Adrenal gland (tissue), 12 donors: Measurements from ENCODE around the gene LZTR1. TPM values are rescaled to one million over a fixed set of nuclear protein-coding genes. Genes with fewer than 3 reads are reported as not detected.

Experiments used
- DNase-seq, 7 donors: peaks; one replicate each; pipeline ENCODE4 v3.0.0-alpha.2; 2019 to 2020
- H3K27ac ChIP-seq, 5 donors: fragments of 200-600 bp; sonication (generic) in 4 of 5; 1 replicate in 3 of 5; 2 replicates in 2 of 5; pipeline versions ENCODE4 v1.5.1 to v1.8.0; 2016 to 2020; ENCODE audit warnings: mild to moderate bottlenecking in 1 of 5
- H3K27me3 ChIP-seq: fragments of 200-600 bp; 2 replicates; pipeline ENCODE4 v1.8.0; 2021
- H3K36me3 ChIP-seq, 2 donors: fragments of 200-600 bp; replicated peaks in 1 of 2; 1 replicate in 1 of 2; 2 replicates in 1 of 2; pipeline versions ENCODE4 v1.5.1 to v1.8.0; 2018 to 2022
- H3K4me1 ChIP-seq, 2 donors: fragments of 200-600 bp; replicated peaks in 1 of 2; 1 replicate in 1 of 2; 2 replicates in 1 of 2; pipeline versions ENCODE4 v1.5.1 to v1.8.0; 2018 to 2021
- H3K4me3 ChIP-seq, 4 donors: fragments of 200-600 bp; sonication (generic) in 3 of 4; one replicate each; pipeline ENCODE4 v1.5.1; 2016 to 2018
- H3K9me3 ChIP-seq, 3 donors: fragments of 200-600 bp; sonication (generic) in 1 of 3; replicated peaks in 1 of 3; 1 replicate in 2 of 3; 2 replicates in 1 of 3; pipeline versions ENCODE4 v1.5.1 to v1.8.0; 2016 to 2021
- POLR2A ChIP-seq, 2 donors: fragments of 450-650 bp; IDR thresholded peaks; one replicate each; pipeline ENCODE4 v1.6.1; 2017; ENCODE audit warnings: antibody characterized with exemption in 2 of 2, mild to moderate bottlenecking in 2 of 2, moderate library complexity in 1 of 2
- WGBS, 4 donors: extraction: QIAGEN DNeasy Blood & Tissue Kit in 2 of 4; methylation state at CpG; one replicate each; pipeline versions ENCODE4 v1.1.5 to v1.1.7; 2013 to 2017; 5-methylcytosine and 5-hydroxymethylcytosine counted together
- intact Hi-C, 2 donors: fragments of 100-400 bp; cut with DNase I; formaldehyde crosslinking; loops; one replicate each; pipeline versions ENCODE4 v1.14.1 to v1.15.0; 2022 to 2023
- polyA plus RNA-seq, 3 donors: library from polyadenylated mRNA; stranded (reverse); fragments of 200-250 nt in 2 of 3; fragments of 350-450 nt in 1 of 3; fragmentation: Illumina TruSeq in 1 of 3; extraction: RNeasy Lipid Tissue Mini Kit (QIAGEN cat#74804) in 1 of 3; gene quantifications; one replicate each; pipeline ENCODE4 v1.2.3, GENCODE V29; 2013 to 2014
- total RNA-seq, 9 donors: library from RNA; depleted of rRNA in 4 of 9; stranded (reverse); fragments of >200 nt in 4 of 9; fragments of 120-200 nt in 1 of 9; fragmentation: NEBNext Ultra II Directional in 1 of 9; extraction: Animal tissue kit (Norgen Biotek cat#: 25700) in 1 of 9; gene quantifications; one replicate each; pipeline versions ENCODE4 v1.1.0 to v1.2.4, GENCODE V29; 2013 to 2023
- TF ChIP-seq, protein P1 (sequence below), 6 experiments: fragments of 450-650 bp in 4 of 6; fragments of 200-600 bp in 2 of 6; sonication (generic) in 1 of 6; IDR thresholded peaks; 1 replicate in 5 of 6; 2 replicates in 1 of 6; pipeline versions ENCODE4 v1.5.1 to v1.8.0; 2016 to 2021; ENCODE audit warnings: antibody characterized with exemption in 6 of 6, mild to moderate bottlenecking in 2 of 6, moderate library complexity in 1 of 6
- donor health status: healthy with polysubstance abuse.
- donor health status: Bipolar disorder and iron deficiency.
- donor health status: DM: yes; HTN: yes; CAD: no.
- donor health status: DM: no; HTN: no; CAD: no.
- donor health status: DM: no; HTN: no; CAD: no.
- donor health status: DM: yes; HTN: yes; CAD: no.

Gene LZTR1
- total and polyA plus RNA-seq, 12 donors, result 32.6 to 100 (median 55.8) TPM

DNA sequence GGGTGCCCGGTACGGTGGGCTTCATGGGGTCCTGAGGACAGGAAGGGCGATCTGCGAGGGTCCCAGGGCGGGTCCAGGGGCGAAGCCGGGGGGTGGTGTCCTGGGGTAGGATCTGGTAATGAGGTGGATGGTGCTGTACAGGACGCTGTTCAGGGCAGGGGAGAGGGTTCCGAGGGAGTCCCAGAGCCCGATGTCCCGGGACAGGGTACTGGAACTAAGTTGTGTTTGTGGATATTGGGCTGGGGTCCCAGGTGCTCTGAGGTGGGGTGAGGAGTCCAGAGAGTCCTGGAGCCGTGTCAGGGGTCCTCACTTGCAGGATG, 426 bp downstream of the LZTR1 start:
- H3K27ac ChIP-seq, result peak overlapping the region in 3 of 5 donors; percentile 86 to 93 (median 90)
- WGBS, 4 donors, result 0 to 2% (median 1%) methylated on average over 7 to 12 of the region's 12 CpGs
- peak overlapping the region; percentile 21 to 75 (median 69) for H3K4me3 ChIP-seq
- DNase-seq, result no peak
- H3K36me3 ChIP-seq, result peaks cover 0 to 18% of the 10 kb centered on the region in 2 donors
- peaks cover 26 to 37% of the 10 kb centered on the region in 2 donors for H3K4me1 ChIP-seq
- intact Hi-C loops, result no loop called here
- H3K27me3 ChIP-seq, result no peaks in the 10 kb centered on the region
- peaks cover 0 to 4% (median 0%) of the 10 kb centered on the region in 3 donors for H3K9me3 ChIP-seq
- TF ChIP-seq POLR2A (IDR thresholded peaks at IDR 0.05), result no peak
- TF ChIP-seq, protein P1, sequence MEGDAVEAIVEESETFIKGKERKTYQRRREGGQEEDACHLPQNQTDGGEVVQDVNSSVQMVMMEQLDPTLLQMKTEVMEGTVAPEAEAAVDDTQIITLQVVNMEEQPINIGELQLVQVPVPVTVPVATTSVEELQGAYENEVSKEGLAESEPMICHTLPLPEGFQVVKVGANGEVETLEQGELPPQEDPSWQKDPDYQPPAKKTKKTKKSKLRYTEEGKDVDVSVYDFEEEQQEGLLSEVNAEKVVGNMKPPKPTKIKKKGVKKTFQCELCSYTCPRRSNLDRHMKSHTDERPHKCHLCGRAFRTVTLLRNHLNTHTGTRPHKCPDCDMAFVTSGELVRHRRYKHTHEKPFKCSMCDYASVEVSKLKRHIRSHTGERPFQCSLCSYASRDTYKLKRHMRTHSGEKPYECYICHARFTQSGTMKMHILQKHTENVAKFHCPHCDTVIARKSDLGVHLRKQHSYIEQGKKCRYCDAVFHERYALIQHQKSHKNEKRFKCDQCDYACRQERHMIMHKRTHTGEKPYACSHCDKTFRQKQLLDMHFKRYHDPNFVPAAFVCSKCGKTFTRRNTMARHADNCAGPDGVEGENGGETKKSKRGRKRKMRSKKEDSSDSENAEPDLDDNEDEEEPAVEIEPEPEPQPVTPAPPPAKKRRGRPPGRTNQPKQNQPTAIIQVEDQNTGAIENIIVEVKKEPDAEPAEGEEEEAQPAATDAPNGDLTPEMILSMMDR (IDR thresholded peaks at IDR 0.05), result no peak

- intact Hi-C loops, result no loop called here
- Histone ChIP-seq H3K27ac (no peak overlapping the region), H3K27me3 (no peaks in the 10 kb centered on the region), H3K36me3 (peaks cover 0 to 25% of the 10 kb centered on the region in 2 donors), H3K4me3 (peak overlapping the region in 1 of 4 donors; percentile 73), H3K9me3 (peaks cover 0 to 4% (median 0%) of the 10 kb centered on the region in 3 donors), H3K4me1 (peaks cover 26 to 37% of the 10 kb centered on the region in 2 donors)
- 59 to 72% (median 68%) methylated on average over 4 to 5 of the region's 5 CpGs for WGBS, 4 donors
- no peak for TF ChIP-seq POLR2A (IDR thresholded peaks at IDR 0.05)
- TF ChIP-seq, protein P1 (IDR thresholded peaks at IDR 0.05), result no peak
- DNase-seq, result no peak
Measured at GRCh38 chr22:20983081-20983771, 1.1 kb downstream of the LZTR1 start.

GRCh38 chr22:20985720-20986119, 3.6 kb downstream of the LZTR1 start:
- WGBS, 4 donors, result 86 to 100% (median 96%) methylated on average over 2 to 7 of the region's 7 CpGs
- Histone ChIP-seq H3K9me3 (no peaks in the 10 kb centered on the region), H3K4me1 (peaks cover 16 to 24% of the 10 kb centered on the region in 2 donors), H3K27ac (no peak overlapping the region), H3K36me3 (peaks cover 0 to 31% of the 10 kb centered on the region in 2 donors), H3K4me3 (no peak overlapping the region), H3K27me3 (no peaks in the 10 kb centered on the region)
- TF ChIP-seq POLR2A (IDR thresholded peaks at IDR 0.05), result no peak
- intact Hi-C loops, result no loop called here
- no peak for DNase-seq

- H3K9me3 ChIP-seq, result no peaks in the 10 kb centered on the region
- TF ChIP-seq, protein P1 (IDR thresholded peaks at IDR 0.05), result no peak
- TF ChIP-seq POLR2A (IDR thresholded peaks at IDR 0.05), result no peak
- intact Hi-C loops, result no loop called here
- WGBS, 4 donors, result 79 to 96% (median 89%) methylated on average over 1 of the region's 1 CpG
- H3K27me3 ChIP-seq, result no peaks in the 10 kb centered on the region
- peaks cover 11 to 18% of the 10 kb centered on the region in 2 donors for H3K4me1 ChIP-seq
- DNase-seq, result no peak
- H3K4me3 ChIP-seq, result no peak overlapping the region
- no peak overlapping the region for H3K27ac ChIP-seq
- H3K36me3 ChIP-seq, result peaks cover 0 to 36% of the 10 kb centered on the region in 2 donors
Measured at GRCh38 chr22:20986365-20986764, 4.3 kb downstream of the LZTR1 start.

- H3K36me3 ChIP-seq, result peaks cover 0 to 46% of the 10 kb centered on the region in 2 donors
- H3K9me3 ChIP-seq, result no peaks in the 10 kb centered on the region
- H3K4me1 ChIP-seq, result peaks cover 7 to 14% of the 10 kb centered on the region in 2 donors
- no peak overlapping the region for H3K27ac ChIP-seq
- H3K27me3 ChIP-seq, result no peaks in the 10 kb centered on the region
- intact Hi-C loops, result no loop called here
- WGBS, 4 donors, result 85 to 98% (median 92%) methylated on average over 7 to 14 of the region's 14 CpGs
- DNase-seq, result no peak
- H3K4me3 ChIP-seq, result no peak overlapping the region
- TF ChIP-seq, protein P1 (IDR thresholded peaks at IDR 0.05), result no peak
- TF ChIP-seq POLR2A (IDR thresholded peaks at IDR 0.05), result no peak
Measured at GRCh38 chr22:20987375-20987774, 5.3 kb downstream of the LZTR1 start.
